PC-3 (cell line): Measurements from ENCODE around the gene MAML3. TPM values are rescaled to one million over a fixed set of nuclear protein-coding genes. Genes with fewer than 3 reads are reported as not detected.

Experiments used
- ATAC-seq: fragments of 200-7000 bp; cut with Tn5 transposase; 2 replicates; pipeline ENCODE4 v1.9.1; 2020; ENCODE audit warnings: mild to moderate bottlenecking, moderate library complexity
- BruUV-seq: library from RNA; stranded (reverse); fragments of 400-500 nt; replicated peaks from 2 replicates; lab custom pipeline; 2021; lab: Mats Ljungman, UMichigan
- CTCF ChIA-PET: fragments of 300-600 bp; sonication (Branson Sonifier 250); formaldehyde crosslinking; loops from one replicate; lab custom pipeline; 2022; ENCODE audit warnings: antibody characterized with exemption; lab: Charles Lee
- POLR2A ChIA-PET: fragments of 300-600 bp; sonication (Branson Sonifier 250); formaldehyde crosslinking; loops from one replicate; lab custom pipeline; 2022; ENCODE audit warnings: antibody characterized with exemption; ENCODE audit not compliant: unreplicated experiment; lab: Charles Lee
- DNase-seq: peaks from one replicate; pipeline ENCODE4 v3.0.0-alpha.2; 2015
- H2AFZ ChIP-seq: fragments of 300-600 bp; sonication (generic); 2 replicates; pipeline ENCODE4 v1.6.0; 2016; ENCODE audit warnings: antibody characterized with exemption, low read length
- H3F3A ChIP-seq: fragments of 300-600 bp; sonication (generic); one replicate; pipeline ENCODE4 v1.6.0; 2017; ENCODE audit warnings: antibody characterized with exemption, low read length, control low read depth, mild to moderate bottlenecking; ENCODE audit not compliant: unreplicated experiment
- H3K27ac ChIP-seq: fragments of 300-600 bp; sonication (generic); 2 replicates; pipeline ENCODE4 v1.5.1; 2016; ENCODE audit warnings: mild to moderate bottlenecking, low read length
- H3K27me3 ChIP-seq: fragments of 300-600 bp; sonication (generic); 2 replicates; pipeline ENCODE4 v1.6.1; 2016; ENCODE audit warnings: low read length, mixed read lengths
- H3K36me3 ChIP-seq: fragments of 300-600 bp; sonication (generic); 2 replicates; pipeline ENCODE4 v1.6.1; 2016; ENCODE audit warnings: low read depth, mixed run types, low read length, mixed read lengths
- H3K4me1 ChIP-seq: fragments of 300-600 bp; sonication (generic); 2 replicates; pipeline ENCODE4 v1.5.1; 2016; ENCODE audit warnings: low read length; ENCODE audit not compliant: insufficient read depth
- H3K4me2 ChIP-seq: fragments of 300-600 bp; sonication (generic); 2 replicates; pipeline ENCODE4 v1.6.0; 2016; ENCODE audit warnings: low read length
- H3K4me3 ChIP-seq: fragments of 300-600 bp; sonication (generic); 2 replicates; pipeline ENCODE4 v1.5.1; 2016; ENCODE audit warnings: mild to moderate bottlenecking, low read length, mixed read lengths
- H3K79me2 ChIP-seq: fragments of 300-600 bp; sonication (generic); 2 replicates; pipeline ENCODE4 v1.6.1; 2017; ENCODE audit warnings: low read length, mixed read lengths
- H3K9ac ChIP-seq: fragments of 300-600 bp; sonication (generic); 2 replicates; pipeline ENCODE4 v1.6.0; 2016; ENCODE audit warnings: mild to moderate bottlenecking, low read length
- H3K9me2 ChIP-seq: fragments of 300-600 bp; sonication (generic); replicated peaks from 2 replicates; pipeline ENCODE4 v1.6.1; 2016; ENCODE audit warnings: mixed run types, low read length, mixed read lengths
- H3K9me3 ChIP-seq: fragments of 300-600 bp; sonication (generic); 2 replicates; pipeline ENCODE4 v1.6.1; 2016; ENCODE audit warnings: low read length, mixed read lengths
- H4K20me1 ChIP-seq: fragments of 300-600 bp; sonication (generic); 2 replicates; pipeline ENCODE4 v1.6.1; 2016; ENCODE audit warnings: low read length, mixed read lengths
- CTCF ChIP-seq: fragments of 300-600 bp; sonication (generic); conservative IDR thresholded peaks from 2 replicates; pipeline ENCODE4 v1.5.1; 2017; ENCODE audit warnings: antibody characterized with exemption, low read depth, mild to moderate bottlenecking, low read length
- EZH2 ChIP-seq: fragments of 300-600 bp; sonication (generic); IDR thresholded peaks from one replicate; pipeline ENCODE4 v1.6.1; 2017; ENCODE audit warnings: antibody characterized with exemption, mild to moderate bottlenecking, low read length; ENCODE audit not compliant: unreplicated experiment
- EZH2phosphoT487 ChIP-seq: fragments of 300-600 bp; sonication (generic); IDR thresholded peaks from 2 replicates; pipeline ENCODE4 v1.6.1; 2018; ENCODE audit warnings: mild to moderate bottlenecking, antibody characterized with exemption, low read length, borderline replicate concordance
- intact Hi-C: fragments of 100-400 bp; cut with micrococcal nuclease; formaldehyde crosslinking; loops from 2 replicates; pipeline ENCODE4 v1.9.0; 2023
- total RNA-seq: library from RNA; depleted of rRNA; stranded (reverse); fragments of >200 nt; gene quantifications from 2 replicates; pipeline ENCODE4 v1.2.3, GENCODE V29; 2014

The MAML3 gene
- total RNA-seq, 1 experiment from 2014 or later: 4.3 TPM

- DNase-seq (no peak), ATAC-seq (no peak)
- TF ChIP-seq CTCF (no peak), EZH2 (no peak), EZH2phosphoT487 (no peak)
- Histone ChIP-seq H3F3A (no peaks in the 10 kb centered on the region), H3K9ac (no peak overlapping the region), H3K9me2 (no peaks in the 10 kb centered on the region), H3K27ac (no peak overlapping the region), H3K36me3 (no peaks in the 10 kb centered on the region), H3K4me3 (no peak overlapping the region), H3K27me3 (no peaks in the 10 kb centered on the region), H4K20me1 (no peaks in the 10 kb centered on the region), H3K79me2 (no peaks in the 10 kb centered on the region), H3K4me1 (no peaks in the 10 kb centered on the region), H2AFZ (no peak overlapping the region), H3K9me3 (no peaks in the 10 kb centered on the region), H3K4me2 (no peak overlapping the region)
- intact Hi-C loops: no loop called here
- ChIA-PET POLR2A (no interaction called here), CTCF (no interaction called here)
- BruUV-seq: no TSS peak
These were observed 219.8 kb downstream of the MAML3 start for GRCh38 chr4:139934057-139934707.

- Histone ChIP-seq H3K27ac (no peak overlapping the region), H3K9me2 (no peaks in the 10 kb centered on the region), H4K20me1 (no peaks in the 10 kb centered on the region), H3K4me1 (no peaks in the 10 kb centered on the region), H3F3A (no peaks in the 10 kb centered on the region), H3K36me3 (no peaks in the 10 kb centered on the region), H2AFZ (no peak overlapping the region), H3K4me2 (no peak overlapping the region), H3K9ac (no peak overlapping the region), H3K4me3 (no peak overlapping the region), H3K79me2 (no peaks in the 10 kb centered on the region), H3K9me3 (no peaks in the 10 kb centered on the region), H3K27me3 (no peaks in the 10 kb centered on the region)
- no peak for ATAC-seq
- POLR2A ChIA-PET: no interaction called here
- no TSS peak for BruUV-seq
- TF ChIP-seq CTCF (no peak), EZH2 (no peak), EZH2phosphoT487 (no peak)
- CTCF ChIA-PET: no interaction called here
- intact Hi-C loops: no loop called here
- DNase-seq: no peak
These were observed 220.4 kb downstream of the MAML3 start for GRCh38 chr4:139933541-139933940.

GRCh38 chr4:139933104-139933503 lies 220.9 kb downstream of the MAML3 start:
- no peaks in the 10 kb centered on the region for H3K36me3 ChIP-seq

More at GRCh38 chr4:139933104-139933503, 220.9 kb downstream of the MAML3 start:
- intact Hi-C loops: no loop called here
- H3K4me1 ChIP-seq: no peaks in the 10 kb centered on the region
- H3K9me2 ChIP-seq: no peaks in the 10 kb centered on the region
- TF ChIP-seq EZH2: no peak
- no peak overlapping the region for H3K4me2 ChIP-seq
- no peak overlapping the region for H2AFZ ChIP-seq
- POLR2A ChIA-PET: no interaction called here
- no peak for DNase-seq
- no peak overlapping the region for H3K4me3 ChIP-seq
- H3F3A ChIP-seq: no peaks in the 10 kb centered on the region
- H4K20me1 ChIP-seq: no peaks in the 10 kb centered on the region
- CTCF ChIA-PET: no interaction called here
- H3K27me3 ChIP-seq: no peaks in the 10 kb centered on the region
- no TSS peak for BruUV-seq
- H3K79me2 ChIP-seq: no peaks in the 10 kb centered on the region
- ATAC-seq: no peak
- H3K9ac ChIP-seq: no peak overlapping the region
- no peak overlapping the region for H3K27ac ChIP-seq
- no peaks in the 10 kb centered on the region for H3K9me3 ChIP-seq
